NCI-H345 treated with DMSO at 0.1 percent for 48 hours (cell line): Measurements from ENCODE around the gene COL6A2.
"Not testable (repeated sequence)": the region's sequence is repeated elsewhere in the genome, so short reads cannot be mapped to it uniquely, and the experiment has no call there.

ENCODE experiments used
- DNase-seq: peaks from one replicate; lab custom pipeline; 2025; ENCODE audit not compliant: unreplicated experiment; lab: John Stamatoyannopoulos, UW

Gene COL6A2

DNA sequence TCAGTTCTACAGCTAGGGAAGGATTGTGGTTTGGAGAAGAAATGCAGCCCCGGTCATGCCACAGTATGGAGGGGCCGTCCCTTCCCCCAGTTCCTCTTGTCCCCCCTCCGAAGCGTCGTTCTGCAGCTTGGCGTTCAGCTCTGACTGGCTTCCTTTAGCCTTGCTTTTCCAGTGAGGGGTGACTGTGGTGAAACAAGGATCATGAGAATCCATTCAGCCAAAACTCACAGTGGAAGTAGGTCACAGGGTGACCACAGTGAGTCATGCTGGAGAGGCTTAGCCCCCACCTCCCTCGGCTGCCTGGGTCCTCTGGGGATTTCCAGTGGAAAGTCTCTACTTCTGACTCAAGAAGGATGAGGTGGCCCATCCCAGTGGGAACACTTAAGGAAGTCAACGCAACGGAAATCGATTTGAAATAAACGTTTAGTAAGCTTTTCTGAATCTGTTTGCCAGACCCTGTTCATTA lies 37.3 kb upstream of the COL6A2 start:
- no peak for DNase-seq

DNA sequence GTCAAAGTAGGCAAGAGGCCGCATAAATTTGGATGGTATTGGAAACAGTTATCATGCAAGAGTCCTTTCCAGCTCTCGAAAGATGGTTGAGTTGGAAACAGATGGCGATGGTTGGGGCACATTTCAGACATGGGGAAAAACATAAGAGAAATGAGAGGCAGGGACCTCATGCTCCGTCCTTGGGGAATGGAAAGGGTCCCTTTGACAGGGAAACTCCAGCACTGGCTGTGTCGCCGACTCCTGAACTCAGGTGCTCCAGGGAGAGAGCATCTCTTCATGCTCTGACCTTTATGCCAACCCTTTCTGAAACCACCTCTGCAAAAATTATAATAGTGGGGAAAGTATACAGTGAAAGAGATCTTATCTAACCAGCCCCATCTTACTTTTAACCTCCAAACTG lies 36.8 kb upstream of the COL6A2 start:
- DNase-seq, result no peak

- no peak for DNase-seq
Observed at GRCh38 chr21:46061518-46061917, 36.4 kb upstream of the COL6A2 start.

GRCh38 chr21:46061950-46062349 lies 36.0 kb upstream of the COL6A2 start:
- DNase-seq, result no peak

GRCh38 chr21:46062471-46063211 lies 35.3 kb upstream of the COL6A2 start:
- no peak for DNase-seq

- DNase-seq, result no peak
Observed at GRCh38 chr21:46063227-46063626, 34.7 kb upstream of the COL6A2 start.

- no peak for DNase-seq
Observed at GRCh38 chr21:46063734-46064680, 33.9 kb upstream of the COL6A2 start.

DNA sequence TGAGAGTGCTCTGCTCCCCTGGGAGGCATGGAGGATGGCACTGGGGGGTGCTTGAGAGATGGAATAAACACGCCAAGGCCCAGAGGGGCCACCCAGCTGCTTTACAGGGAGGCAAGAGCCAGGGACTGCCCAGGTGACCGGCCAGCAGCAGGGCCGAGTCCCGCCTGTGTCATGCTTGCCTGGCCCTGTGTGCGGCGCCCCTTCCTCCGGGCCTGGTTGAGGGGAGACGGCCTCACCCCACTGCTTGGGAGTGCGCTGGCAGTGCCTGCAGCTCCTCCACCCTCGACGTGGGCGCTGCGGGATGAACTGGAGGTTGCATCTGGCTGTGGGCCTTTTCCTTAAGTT lies 33.1 kb upstream of the COL6A2 start:
- no peak for DNase-seq

DNA sequence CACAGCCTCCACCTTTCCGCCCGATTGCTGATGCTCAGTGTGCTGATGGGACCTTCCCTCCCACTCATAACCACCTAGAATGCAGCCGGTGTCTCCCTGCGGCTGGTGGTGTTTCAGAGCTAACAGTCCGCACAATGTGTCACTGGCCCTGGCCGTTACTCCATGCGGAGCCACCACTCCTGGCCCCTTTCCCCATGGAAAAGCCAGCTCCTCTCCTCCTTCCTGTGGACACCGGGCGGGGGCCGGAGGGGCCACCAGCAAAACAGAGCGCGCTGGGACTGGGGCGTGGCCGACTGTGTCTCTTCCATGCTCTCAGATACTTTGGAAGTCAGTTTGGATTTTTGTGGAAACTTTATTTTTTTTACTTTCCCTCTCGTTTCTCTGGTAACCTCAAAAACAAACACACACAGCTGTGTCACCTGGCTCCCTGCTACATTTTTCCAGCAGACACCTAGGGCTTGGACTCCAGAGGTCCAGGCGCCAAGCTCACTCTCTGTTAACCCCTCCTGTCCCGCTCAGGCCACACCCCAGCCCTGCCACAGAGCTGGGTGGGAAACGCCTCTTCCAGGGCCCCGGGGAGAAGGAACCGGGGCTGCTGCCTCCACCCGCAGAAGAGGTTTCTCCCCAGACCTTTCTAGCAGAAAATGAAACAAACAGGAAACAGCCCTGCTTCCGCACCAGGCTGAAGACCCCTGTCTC lies 32.5 kb upstream of the COL6A2 start:
- DNase-seq, result no peak

GRCh38 chr21:46065914-46066551 lies 31.9 kb upstream of the COL6A2 start:
- no peak for DNase-seq

GRCh38 chr21:46066591-46067331 lies 31.2 kb upstream of the COL6A2 start:
- no peak for DNase-seq

GRCh38 chr21:46067505-46068201 lies 30.3 kb upstream of the COL6A2 start:
- DNase-seq, result no peak

DNA sequence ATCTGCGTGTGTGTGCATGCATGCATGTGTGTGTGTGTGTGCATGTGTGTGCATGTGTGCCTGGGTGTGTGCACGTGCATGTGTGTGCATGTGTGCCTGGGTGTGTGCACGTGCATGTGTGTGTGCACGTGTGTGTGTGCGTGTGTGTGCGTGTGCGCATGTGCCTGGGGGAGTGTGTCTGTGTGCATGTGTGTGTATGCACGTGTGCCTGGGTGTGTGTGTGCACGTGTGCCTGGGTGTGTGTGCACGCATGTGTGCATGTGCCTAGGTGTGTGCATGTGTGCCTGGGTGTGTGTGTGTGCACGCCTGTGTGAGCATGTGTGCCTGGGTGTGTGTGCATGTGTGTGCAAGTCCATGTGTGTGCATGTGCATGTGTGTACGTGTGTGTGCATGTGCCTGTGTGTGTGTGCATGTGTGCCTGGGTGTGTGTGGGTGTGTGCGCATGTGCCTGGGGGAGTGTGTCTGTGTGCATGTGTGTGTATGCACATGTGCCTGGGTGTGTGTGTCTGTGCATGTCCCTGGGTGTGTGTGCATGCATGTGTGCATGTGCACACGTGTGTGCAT lies 29.3 kb upstream of the COL6A2 start:
- DNase-seq, result no peak

GRCh38 chr21:46069166-46069565 lies 28.7 kb upstream of the COL6A2 start:
- no peak for DNase-seq

- no peak for DNase-seq
Observed at GRCh38 chr21:46069719-46070279, 28.1 kb upstream of the COL6A2 start.

DNA sequence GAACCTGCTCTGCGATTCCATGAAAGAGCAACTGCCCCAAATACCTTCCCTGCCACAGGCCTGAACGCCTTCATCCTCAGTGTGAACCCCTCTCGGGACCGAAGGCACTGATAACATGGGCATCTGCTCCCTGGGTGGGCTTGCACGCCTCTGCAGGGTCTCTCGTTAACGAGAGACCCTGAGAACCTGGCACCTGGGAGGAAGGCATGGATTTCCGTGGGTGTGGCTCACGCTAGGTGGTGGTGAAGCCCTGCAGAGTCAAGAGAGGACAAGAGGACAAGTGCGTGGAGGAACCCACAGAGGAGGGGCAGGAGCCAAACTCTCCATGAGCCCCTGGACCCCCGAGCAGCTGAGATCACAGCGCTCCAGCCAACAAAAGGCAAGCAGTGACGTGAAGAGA lies 26.8 kb upstream of the COL6A2 start:
- DNase-seq, result no peak

GRCh38 chr21:46076724-46077123 lies 21.2 kb upstream of the COL6A2 start:
- not testable (repeated sequence) for DNase-seq

DNA sequence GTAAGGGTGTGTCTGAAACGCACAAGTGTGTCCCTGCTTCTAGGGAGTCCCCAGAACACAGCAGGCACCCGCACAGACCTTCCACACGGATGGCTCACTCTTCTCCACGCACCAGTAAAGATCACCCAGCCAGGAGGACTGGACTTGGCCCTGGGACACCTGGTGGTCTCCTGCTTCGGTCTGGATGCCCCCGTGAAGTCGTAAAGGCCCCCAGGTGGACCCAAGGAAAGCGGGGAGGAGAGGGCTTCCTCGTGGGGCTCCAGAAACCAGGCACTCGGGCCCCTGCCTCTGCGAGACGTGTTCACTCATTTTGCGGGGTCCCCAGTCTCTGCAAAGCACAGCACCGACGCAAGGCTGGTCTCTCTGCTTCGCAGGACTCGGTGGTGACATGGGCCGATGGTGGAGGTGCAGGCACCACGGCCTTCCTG lies 20.2 kb upstream of the COL6A2 start:
- DNase-seq, result no peak

DNA sequence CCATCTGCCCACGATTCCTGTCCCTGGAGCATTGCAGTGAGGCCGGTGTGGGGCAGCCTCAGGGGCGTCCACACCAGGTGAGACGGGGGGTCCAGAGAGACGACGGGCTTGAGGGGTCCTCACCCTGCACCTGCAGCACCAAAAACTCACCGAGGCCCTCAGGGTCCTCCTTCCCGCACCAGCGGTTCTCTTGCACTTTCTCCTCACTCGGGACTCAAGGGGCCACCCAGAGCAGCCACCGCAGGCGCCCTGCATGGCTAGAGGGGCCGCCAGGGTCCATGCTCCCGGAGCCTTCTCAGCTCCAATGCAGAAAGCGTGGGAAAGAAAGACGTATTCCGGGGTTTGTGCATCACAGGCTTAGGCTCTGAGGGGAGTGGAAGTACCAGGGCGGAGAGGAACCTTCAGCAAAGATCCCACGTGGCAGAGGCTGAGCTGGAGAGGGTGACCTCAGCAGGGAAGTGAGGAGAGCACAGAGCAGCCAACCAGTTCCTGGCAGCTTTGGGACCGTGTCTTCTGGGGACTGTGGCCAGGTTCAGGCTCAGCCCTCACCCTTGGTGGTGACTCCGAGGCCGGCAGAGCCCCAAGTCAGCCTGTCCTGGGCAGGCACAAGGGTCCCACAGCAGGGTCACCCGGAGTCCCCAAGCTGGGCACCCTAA lies 19.5 kb upstream of the COL6A2 start:
- no peak for DNase-seq
